ENCODE results near the gene TLE1.

Gene TLE1

GRCh38 chr9:81685763-81686613, 3.4 kb downstream of the TLE1 start:
- no peak overlapping the region for H3K4me3 ChIP-seq (ENCODE audit: low read depth, low read length)
- DNase-seq (ENCODE audit: low read depth) = no peak
- no peak for TF ChIP-seq CTCF (IDR thresholded peaks at IDR 0.05; ENCODE audit: low read depth, low read length, missing control alignments)

- DNase-seq (ENCODE audit: low read depth) = no peak
- no peak overlapping the region for H3K4me3 ChIP-seq (ENCODE audit: low read depth, low read length)
- no peak for TF ChIP-seq CTCF (IDR thresholded peaks at IDR 0.05; ENCODE audit: low read depth, low read length, missing control alignments)
Observed at GRCh38 chr9:81684635-81685034, 4.7 kb downstream of the TLE1 start.

- no peak for TF ChIP-seq CTCF (IDR thresholded peaks at IDR 0.05; ENCODE audit: low read depth, low read length, missing control alignments)
- no peak overlapping the region for H3K4me3 ChIP-seq (ENCODE audit: low read depth, low read length)
- no peak for DNase-seq (ENCODE audit: low read depth)
Observed at GRCh38 chr9:81683704-81684103, 5.6 kb downstream of the TLE1 start.

- no peak for TF ChIP-seq CTCF (IDR thresholded peaks at IDR 0.05; ENCODE audit: low read depth, low read length, missing control alignments)
- DNase-seq (ENCODE audit: low read depth) = no peak
- H3K4me3 ChIP-seq (ENCODE audit: low read depth, low read length) = no peak overlapping the region
Observed at GRCh38 chr9:81683238-81683637, 6.1 kb downstream of the TLE1 start.

DNA sequence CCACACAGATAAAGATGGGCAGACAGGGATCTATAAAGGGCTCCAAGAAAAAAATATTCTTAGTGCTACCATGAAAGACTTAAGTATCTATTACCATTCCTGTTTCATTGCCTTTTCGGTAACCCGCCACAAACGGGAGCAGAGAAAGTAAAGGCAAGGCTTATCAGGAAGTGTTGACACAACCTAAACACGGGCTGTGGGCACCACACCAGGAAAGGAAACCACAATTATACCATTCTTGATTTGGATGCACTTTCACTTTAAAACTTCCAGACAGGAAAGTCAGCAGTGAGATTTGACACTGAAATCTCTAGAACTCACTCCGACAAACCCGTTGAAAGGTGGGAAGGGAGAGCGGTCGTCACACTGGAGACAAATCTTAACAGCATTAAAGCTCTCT, 6.5 kb downstream of the TLE1 start:
- TF ChIP-seq CTCF (IDR thresholded peaks at IDR 0.05; ENCODE audit: low read depth, low read length, missing control alignments) = no peak
- no peak for DNase-seq (ENCODE audit: low read depth)
- no peak overlapping the region for H3K4me3 ChIP-seq (ENCODE audit: low read depth, low read length)

GRCh38 chr9:81682177-81682576, 7.2 kb downstream of the TLE1 start:
- no peak overlapping the region for H3K4me3 ChIP-seq (ENCODE audit: low read depth, low read length)
- no peak for DNase-seq (ENCODE audit: low read depth)
- no peak for TF ChIP-seq CTCF (IDR thresholded peaks at IDR 0.05; ENCODE audit: low read depth, low read length, missing control alignments)

- TF ChIP-seq CTCF (IDR thresholded peaks at IDR 0.05; ENCODE audit: low read depth, low read length, missing control alignments) = no peak
- no peak overlapping the region for H3K4me3 ChIP-seq (ENCODE audit: low read depth, low read length)
- no peak for DNase-seq (ENCODE audit: low read depth)
Observed at GRCh38 chr9:81680506-81680905, 8.8 kb downstream of the TLE1 start.

Data from GM12864 (cell line).